Measurements from ENCODE around the gene DCLK1.

Gene DCLK1

DNA sequence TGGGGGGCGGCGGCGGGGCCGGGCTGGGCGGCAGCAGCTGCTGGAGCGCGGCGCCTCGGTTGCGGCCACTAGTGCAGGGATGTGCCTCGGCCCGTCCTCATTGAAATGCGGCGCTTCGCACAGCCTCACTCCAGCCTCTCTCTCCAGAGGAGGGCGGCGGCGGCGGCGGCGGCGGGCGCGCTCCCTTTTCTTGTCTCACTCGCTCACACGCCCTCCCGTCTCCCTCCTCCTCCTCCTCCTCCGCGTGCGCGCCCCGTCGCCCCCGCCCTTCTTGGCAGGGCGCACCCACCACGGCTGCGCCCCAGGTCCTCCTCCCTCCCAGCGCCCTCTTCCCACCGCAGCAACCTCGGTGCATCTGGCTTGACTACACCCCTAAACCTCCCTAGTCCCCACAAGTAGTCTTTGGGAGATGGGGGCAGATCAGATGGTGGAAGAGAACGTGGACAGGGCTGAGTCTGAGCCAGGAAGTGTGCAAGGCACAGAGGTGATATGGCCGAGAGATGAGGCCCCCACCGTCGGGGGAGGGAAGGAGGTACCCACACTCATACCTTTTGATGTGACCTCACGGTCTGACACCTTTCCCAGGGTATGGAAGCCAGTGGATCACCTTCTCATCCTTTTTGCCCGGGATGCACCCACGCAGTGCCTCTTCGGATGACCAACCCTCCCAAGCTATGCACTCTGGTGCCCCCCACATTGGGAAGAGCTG is at the start of gene DCLK1:
DCLK1 (minus strand) TSS at position 161 of the 709 bp plus-strand sequence.
- no peak for DNase-seq

DNA sequence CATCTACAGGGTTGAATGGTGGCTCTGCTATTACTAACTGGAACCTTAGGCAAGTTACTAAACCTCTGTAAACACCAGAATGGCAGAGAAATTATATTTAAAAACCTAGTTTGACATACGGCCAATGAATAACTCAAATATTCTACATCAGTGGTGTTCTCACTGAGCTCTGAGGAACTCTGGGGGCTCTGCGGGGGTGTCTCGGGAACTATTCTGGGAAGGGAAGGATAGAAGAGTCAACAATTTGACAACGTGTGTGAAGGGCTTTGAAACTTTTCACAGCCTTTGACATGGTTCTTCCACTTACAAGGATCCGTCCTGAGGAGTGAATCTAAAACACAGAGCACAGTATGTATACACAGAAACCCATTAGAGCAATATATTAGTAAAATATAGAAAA is 44.4 kb upstream of the DCLK1 start:
- DNase-seq, result no peak

DNA sequence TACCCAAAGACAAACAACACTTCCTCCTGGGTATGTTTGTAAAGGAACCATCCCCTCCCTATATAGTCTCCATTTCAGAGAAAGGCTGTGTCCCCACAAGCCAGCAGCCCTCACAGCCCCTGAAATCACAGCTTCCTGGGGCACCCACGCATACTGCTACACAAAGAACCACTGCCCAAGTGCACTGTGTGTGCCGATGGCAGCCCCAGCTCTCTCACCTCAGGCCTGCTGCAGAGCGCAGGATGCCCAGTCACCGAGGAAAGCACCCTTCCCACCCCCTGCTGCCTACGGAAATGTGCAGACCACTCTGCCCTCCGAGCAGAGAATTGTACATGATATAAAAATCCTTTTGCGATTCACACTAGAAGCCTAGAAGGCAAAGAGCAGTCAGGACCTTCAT is 43.7 kb upstream of the DCLK1 start:
- DNase-seq, result no peak

DNA sequence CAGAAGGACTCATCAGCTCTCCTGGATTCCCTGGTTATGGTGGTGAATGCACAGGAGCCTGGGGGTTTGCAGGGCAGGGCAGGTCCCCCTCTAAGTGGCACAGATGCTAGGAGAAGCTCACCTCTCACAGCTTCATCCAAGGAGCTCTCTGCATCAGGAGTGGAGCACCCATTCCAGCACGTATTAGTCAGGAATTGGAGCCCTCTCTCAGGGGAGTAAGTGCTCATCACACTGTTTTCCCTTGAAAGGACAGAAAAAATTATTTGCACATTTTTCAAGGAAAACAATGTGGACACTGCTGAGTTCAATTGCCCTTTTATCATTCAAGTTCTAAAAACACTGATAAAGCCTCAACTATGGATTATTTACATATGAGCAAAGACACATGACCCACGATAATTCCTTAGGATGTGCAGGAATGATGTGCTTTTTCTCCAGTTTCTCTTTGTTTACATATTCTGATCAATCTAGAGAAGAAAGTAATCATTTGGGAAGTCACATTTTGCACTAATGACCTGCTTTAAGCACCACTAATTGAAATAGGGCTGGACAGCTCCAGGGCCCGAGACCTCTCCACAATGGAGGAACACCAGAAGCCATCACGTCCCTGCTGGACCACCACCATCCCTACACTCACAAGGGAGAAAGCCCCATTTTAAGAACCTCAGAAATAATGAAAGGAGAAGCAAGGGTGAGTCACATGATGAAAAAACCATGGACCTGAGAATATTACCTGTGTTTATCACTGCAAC is 42.6 kb upstream of the DCLK1 start:
- no peak for DNase-seq

DNA sequence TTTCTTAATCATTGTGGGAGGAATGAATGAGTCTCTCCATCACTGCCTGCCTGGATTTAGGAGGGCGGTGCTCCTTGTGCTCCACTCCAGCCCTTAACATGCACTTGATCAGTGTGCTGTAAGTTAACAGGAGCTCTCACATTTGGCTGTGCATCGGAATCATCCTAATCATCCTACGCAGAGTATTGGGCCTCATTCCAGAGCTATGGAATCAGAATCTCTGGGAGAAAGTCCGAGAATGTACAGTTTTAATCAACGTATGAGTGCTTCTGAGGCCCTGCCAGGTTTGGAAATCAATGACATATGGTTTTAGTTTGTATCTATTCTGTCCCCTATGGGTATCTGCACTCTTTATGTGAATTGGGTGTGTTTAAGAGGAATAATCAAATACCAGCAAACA is 34.9 kb upstream of the DCLK1 start:
- DNase-seq, result no peak

- no peak for DNase-seq
Measured at GRCh38 chr13:36163809-36164308, 32.7 kb upstream of the DCLK1 start.

GRCh38 chr13:36163286-36163685 is 32.1 kb upstream of the DCLK1 start:
- DNase-seq, result no peak

- no peak for DNase-seq
Measured at GRCh38 chr13:36160297-36160696, 29.1 kb upstream of the DCLK1 start.

GRCh38 chr13:36158611-36159010 is 27.4 kb upstream of the DCLK1 start:
- DNase-seq, result no peak

DNA sequence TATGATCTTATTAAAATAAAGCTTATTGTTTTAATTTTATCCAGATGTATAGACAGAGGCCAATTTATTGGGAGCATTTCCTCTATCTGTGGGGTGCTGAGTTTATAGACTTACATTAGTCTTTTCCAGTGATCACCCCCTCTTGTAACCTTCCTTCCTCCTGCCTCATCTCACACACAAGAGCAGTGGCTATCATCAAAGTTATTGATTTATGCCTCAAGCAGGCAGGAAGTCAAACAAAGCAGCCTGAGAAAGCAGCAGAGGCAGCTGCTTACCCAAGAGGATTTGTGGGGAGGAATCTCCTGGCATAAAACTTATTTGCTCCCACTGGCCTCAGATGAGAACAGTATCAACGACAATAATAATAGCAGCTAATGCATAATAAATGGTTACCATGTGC is 26.3 kb upstream of the DCLK1 start:
- no peak for DNase-seq

DNA sequence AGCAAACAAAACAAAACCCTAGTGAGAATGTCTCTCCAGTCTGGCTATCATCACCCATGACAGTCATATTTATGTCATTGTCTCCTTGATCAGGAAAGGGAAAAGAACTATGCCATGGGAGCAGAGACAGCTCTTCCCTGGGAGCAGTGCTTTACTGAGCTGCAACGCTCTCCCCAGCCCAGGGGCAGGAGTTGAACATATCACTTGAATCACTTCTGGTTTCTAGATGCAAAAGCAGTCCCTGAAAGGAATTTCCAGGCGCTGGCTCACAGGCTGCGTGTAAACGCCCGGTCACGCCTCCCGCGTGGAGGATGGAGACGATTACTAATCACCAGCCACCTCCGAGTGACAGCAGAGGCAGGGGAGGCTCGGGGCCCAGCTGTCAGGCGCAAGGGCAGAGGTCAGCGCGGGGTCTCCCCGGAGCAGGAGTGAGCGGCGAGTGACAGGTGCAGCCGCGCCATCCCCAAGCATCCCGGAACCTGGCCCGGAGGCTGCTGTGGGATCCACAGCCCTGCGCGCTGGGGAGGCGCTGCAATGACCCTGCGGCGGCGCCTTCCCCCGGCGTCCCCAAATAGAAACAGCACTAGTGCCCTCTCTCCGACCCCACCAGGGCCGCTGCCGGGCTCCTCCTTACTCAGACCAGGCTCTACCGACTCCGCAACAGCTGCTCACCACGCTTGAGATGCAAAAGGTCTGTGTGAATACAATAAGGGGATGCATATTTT is 23.5 kb upstream of the DCLK1 start:
- DNase-seq, result no peak

- no peak for DNase-seq
Measured at GRCh38 chr13:36151591-36151990, 20.4 kb upstream of the DCLK1 start.

DNA sequence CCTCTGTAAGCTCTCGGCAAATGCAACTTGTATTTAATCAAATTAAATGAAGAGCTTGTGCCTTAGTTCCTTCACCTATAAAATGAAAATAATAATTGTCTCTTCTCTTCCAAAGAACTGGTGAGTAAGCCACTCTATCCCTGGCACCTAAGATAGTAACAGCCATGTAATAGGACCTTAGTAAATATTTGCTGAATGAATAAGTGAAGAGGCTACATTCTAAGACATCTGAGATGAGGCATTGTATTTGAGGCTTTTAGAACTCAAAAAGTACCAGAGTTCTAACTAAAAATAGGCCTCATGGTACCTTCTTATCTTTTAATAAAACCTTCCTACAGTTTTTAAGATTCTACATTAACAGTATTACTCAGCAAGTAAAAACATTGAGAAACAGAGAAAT is 17.3 kb upstream of the DCLK1 start:
- no peak for DNase-seq

- no peak for DNase-seq
Measured at GRCh38 chr13:36147330-36147729, 16.1 kb upstream of the DCLK1 start.

GRCh38 chr13:36146511-36147269 is 15.5 kb upstream of the DCLK1 start:
- DNase-seq, result no peak

DNA sequence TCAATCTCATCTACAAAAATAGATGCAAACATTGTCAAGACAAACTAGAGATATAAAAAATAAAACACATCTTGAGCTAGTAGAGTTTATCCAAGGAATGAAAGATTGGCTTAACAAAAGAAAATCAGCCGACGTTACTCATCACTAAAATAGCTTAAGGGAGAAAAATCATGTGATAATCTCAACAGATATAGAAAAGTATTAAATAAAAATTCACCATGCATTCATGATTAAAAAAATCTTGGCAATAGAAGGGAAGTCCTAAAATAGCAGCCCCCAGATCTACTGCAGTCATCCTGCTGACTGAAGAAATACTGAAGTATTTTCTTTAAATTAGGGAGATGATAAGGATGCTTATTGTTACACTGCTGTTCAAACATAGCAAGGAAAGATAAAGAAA is 12.6 kb upstream of the DCLK1 start:
- DNase-seq, result no peak

GRCh38 chr13:36142735-36143134 is 11.6 kb upstream of the DCLK1 start:
- no peak for DNase-seq

DNA sequence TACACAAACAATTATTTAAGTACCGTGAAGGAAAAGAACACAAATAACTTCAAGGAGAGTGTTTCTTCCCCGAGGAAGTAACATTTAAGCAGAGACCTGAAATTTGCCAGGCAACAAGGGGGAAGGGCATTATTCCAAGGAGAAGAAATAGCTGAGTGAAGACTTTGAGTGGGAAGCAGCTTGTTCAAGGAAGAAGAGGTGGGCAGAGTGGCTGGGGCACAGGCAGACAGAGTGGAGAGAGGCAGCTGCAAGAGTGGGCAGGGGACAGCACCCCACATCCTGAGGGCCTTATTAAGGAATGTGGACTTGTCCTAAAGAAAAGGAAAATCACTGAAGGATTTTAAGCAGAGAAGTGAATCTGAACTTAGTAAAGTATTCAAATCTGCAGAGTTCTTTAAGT is 4.7 kb upstream of the DCLK1 start:
- DNase-seq, result no peak

GRCh38 chr13:36134632-36135031 is 3.5 kb upstream of the DCLK1 start:
- no peak for DNase-seq

DNA sequence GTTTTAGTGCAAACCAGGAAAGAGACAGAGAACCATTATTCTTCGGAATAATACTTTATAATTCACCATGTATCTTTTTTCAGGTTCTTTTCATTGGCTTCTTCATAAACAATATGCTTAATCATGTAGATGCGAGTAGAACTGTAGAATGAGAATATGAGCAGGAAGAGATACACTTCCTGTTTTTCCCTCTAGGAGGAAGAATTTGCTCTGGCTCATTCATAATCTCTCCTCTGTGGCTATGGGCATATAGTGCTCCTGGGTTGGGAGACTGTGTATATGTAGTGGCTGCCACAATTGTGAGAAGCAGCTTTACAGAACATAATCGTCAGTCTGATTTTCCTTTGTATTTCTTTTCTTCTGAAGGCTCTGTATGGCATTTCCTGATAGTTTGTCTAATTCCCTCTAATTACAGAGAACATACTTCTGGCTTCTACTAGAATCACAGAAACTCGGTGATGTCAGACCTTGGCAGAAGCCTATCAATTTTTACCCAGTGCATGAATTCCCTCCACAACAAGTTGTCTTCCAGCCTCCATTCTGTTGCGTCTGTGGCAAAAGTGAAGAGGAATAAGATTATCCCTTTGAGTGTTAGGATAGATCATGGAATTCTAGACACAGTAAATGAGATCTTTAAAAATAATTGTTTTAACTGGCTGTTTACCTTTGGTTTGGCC is 2.9 kb upstream of the DCLK1 start:
- no peak for DNase-seq

GRCh38 chr13:36132376-36132775 is 1.2 kb upstream of the DCLK1 start:
- DNase-seq, result no peak

GRCh38 chr13:36131931-36132297 is 732 bp upstream of the DCLK1 start:
- no peak for DNase-seq

All from CD4-positive, alpha-beta T cell treated with Interleukin-6 for 4 hours (primary cell).